ENCODE measurements around the gene KRT76. TPM values are rescaled to one million over a fixed set of nuclear protein-coding genes. Genes with fewer than 3 reads are reported as not detected.

KRT76 gene
- total RNA-seq, 4 donors from 2014 or later = not detected

DNA sequence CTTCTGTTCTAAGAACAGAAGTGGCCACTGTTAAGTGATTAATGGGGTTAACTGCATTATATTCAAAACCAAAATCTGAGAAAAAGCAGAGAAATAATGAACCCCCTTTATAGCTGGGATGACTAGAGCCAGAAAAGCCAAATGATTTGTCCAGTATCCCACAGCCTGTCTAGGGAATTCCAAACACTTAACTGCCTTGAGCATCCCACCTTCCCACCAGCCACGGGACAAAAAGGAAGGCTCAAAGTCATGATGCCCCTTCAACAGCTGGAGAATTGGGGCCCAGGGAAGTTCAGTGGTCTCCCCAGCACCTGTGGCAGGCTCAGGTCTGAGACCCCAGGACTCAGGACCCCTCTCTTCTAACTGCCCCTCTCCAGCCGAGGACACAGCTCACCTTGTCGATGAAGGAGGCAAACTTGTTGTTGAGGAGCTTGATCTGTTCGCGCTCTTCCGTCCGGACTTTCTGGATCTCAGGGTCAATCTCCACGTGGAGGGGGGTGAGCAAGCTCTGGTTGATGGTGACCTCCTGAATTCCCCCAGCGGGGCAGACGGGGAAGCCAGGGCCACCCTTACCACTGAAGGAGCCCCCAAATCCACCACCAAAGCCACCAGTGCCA is 36.2 kb upstream of the KRT76 start:
- 93% methylated on average over 10 of the region's 10 CpGs for WGBS
- Histone ChIP-seq H3K4me1 (peaks cover 0 to 14% (median 7%) of the 10 kb centered on the region in 4 donors), H3K27ac (replicated peaks in 1 of 4) (no peak overlapping the region), H3K9me3 (no peaks in the 10 kb centered on the region), H3K36me3 (no peaks in the 10 kb centered on the region), H3K4me3 (no peak overlapping the region), H3K27me3 (peaks cover 0 to 11% (median 0%) of the 10 kb centered on the region in 4 donors)
- TF ChIP-seq POLR2A (IDR thresholded peaks at IDR 0.05; ENCODE audit: low read depth) = no peak
- TF ChIP-seq, protein P1, sequence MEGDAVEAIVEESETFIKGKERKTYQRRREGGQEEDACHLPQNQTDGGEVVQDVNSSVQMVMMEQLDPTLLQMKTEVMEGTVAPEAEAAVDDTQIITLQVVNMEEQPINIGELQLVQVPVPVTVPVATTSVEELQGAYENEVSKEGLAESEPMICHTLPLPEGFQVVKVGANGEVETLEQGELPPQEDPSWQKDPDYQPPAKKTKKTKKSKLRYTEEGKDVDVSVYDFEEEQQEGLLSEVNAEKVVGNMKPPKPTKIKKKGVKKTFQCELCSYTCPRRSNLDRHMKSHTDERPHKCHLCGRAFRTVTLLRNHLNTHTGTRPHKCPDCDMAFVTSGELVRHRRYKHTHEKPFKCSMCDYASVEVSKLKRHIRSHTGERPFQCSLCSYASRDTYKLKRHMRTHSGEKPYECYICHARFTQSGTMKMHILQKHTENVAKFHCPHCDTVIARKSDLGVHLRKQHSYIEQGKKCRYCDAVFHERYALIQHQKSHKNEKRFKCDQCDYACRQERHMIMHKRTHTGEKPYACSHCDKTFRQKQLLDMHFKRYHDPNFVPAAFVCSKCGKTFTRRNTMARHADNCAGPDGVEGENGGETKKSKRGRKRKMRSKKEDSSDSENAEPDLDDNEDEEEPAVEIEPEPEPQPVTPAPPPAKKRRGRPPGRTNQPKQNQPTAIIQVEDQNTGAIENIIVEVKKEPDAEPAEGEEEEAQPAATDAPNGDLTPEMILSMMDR (IDR thresholded peaks at IDR 0.05) = no peak
- no peak for TF ChIP-seq POLR2AphosphoS5 (IDR thresholded peaks at IDR 0.05)
- TF ChIP-seq EP300 (IDR thresholded peaks at IDR 0.05) = no peak
- intact Hi-C loops (cut with DNase I) = no loop called here
- DNase-seq (ENCODE audit: extremely low spot score) = no peak

DNA sequence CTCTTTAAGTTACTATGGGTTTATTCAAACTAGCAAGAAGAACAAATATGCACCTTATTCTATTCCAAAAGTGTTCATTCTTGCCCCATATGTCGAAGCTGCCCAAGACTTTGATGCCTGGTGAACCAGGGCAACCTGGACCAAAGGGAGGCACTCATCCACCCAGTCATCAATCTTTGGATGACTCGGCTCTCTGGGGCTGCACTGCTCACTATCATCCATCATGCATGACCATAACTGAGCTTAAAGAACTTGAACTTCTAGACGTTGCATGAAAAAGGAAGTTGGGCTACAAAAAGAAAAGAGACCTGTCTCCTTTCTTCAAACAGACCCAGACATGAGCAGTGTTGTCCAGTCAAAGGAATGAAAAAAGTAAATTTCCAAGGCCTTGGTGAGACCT is 35.6 kb upstream of the KRT76 start:
- TF ChIP-seq POLR2A (IDR thresholded peaks at IDR 0.05; ENCODE audit: low read depth) (no peak), EP300 (IDR thresholded peaks at IDR 0.05) (no peak), POLR2AphosphoS5 (IDR thresholded peaks at IDR 0.05) (no peak)
- TF ChIP-seq, protein P1 (IDR thresholded peaks at IDR 0.05) = no peak
- 58% methylated on average over 3 of the region's 3 CpGs for whole genome bisulfite sequencing
- no peaks in the 10 kb centered on the region for H3K36me3 ChIP-seq
- H3K4me3 ChIP-seq = no peak overlapping the region
- peaks cover 0 to 15% (median 0%) of the 10 kb centered on the region in 4 donors for H3K27me3 ChIP-seq
- no peaks in the 10 kb centered on the region for H3K9me3 ChIP-seq
- intact Hi-C loops (cut with DNase I) = no loop called here
- H3K4me1 ChIP-seq = peaks cover 0 to 14% (median 7%) of the 10 kb centered on the region in 4 donors
- H3K27ac ChIP-seq (replicated peaks in 1 of 4) = no peak overlapping the region
- no peak for DNase-seq (ENCODE audit: extremely low spot score)

DNA sequence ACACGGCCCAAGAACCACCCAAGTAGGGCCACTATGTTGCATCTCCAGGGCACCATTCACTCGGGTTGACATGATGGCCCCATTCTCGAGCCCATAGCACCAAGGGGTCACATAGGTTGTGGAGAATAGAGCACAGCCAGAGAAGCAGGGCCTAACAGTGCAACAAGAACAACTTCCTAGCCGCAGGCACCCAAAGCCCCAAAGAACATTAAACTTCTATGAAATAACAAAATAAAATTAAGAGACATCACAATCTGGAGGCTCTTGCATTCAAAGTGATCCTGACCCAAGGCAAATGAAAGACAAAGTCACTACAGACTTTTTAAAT is 34.9 kb upstream of the KRT76 start:
- H3K36me3 ChIP-seq = no peaks in the 10 kb centered on the region
- DNase-seq (ENCODE audit: extremely low spot score) = no peak
- intact Hi-C loops (cut with DNase I) = no loop called here
- WGBS = 66% methylated on average over 4 of the region's 4 CpGs
- H3K4me3 ChIP-seq = no peak overlapping the region
- peaks cover 0 to 14% (median 0%) of the 10 kb centered on the region in 4 donors for H3K27me3 ChIP-seq
- H3K4me1 ChIP-seq = peaks cover 0 to 14% (median 7%) of the 10 kb centered on the region in 4 donors
- H3K9me3 ChIP-seq = no peaks in the 10 kb centered on the region
- no peak overlapping the region for H3K27ac ChIP-seq (replicated peaks in 1 of 4)
- TF ChIP-seq POLR2A (IDR thresholded peaks at IDR 0.05; ENCODE audit: low read depth) (no peak), POLR2AphosphoS5 (IDR thresholded peaks at IDR 0.05) (no peak), EP300 (IDR thresholded peaks at IDR 0.05) (no peak)
- TF ChIP-seq, protein P1 (IDR thresholded peaks at IDR 0.05) = no peak

DNA sequence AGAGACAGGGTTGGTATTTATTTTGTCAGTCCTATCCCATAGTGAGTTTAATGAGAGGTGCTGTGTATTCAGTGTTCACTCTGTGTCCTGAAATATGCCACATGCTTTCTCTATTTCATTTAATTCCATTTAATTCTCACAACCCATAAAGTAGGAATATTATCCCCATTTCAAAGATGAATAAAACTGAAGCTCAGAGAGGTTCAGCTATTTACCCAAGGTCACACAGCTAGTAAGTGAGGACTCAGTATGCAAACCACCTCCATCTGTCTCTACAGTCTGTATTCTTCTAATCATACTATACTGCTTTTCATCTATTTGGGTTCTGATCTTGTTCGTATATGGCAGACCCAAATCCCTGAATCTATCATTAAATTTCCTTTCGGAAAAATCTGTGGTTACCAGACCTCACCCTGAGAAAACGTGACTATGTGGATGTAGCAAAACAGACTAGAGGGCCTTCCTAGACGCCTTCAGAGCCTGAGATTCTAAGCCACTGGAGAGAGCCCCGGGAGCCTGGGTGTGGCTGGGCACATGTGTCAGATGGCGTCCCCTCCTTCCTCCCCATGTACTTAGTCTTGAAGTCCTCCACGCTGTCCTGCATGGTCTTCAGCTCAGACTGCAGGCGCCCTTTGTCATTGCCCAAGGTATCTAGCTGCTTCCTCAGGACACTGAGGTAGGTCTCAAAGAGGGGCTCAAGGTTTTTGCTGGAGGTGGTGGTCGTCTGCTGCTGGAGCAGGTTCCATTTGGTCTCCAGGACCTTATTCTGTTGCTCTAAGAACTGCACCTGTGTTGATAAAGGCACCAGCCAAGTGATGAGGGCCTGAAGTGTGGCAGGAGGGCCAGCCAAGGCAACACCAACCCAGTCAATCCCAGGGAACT is 34.3 kb upstream of the KRT76 start:
- peaks cover 0 to 14% (median 7%) of the 10 kb centered on the region in 4 donors for H3K4me1 ChIP-seq
- TF ChIP-seq POLR2A (IDR thresholded peaks at IDR 0.05; ENCODE audit: low read depth) (no peak), EP300 (IDR thresholded peaks at IDR 0.05) (no peak), POLR2AphosphoS5 (IDR thresholded peaks at IDR 0.05) (no peak)
- TF ChIP-seq, protein P1 (IDR thresholded peaks at IDR 0.05) = no peak
- H3K36me3 ChIP-seq = no peaks in the 10 kb centered on the region
- peaks cover 0 to 13% (median 0%) of the 10 kb centered on the region in 4 donors for H3K27me3 ChIP-seq
- intact Hi-C loops (cut with DNase I) = no loop called here
- no peak overlapping the region for H3K4me3 ChIP-seq
- 93% methylated on average over 8 of the region's 9 CpGs for whole genome bisulfite sequencing
- no peak overlapping the region for H3K27ac ChIP-seq (replicated peaks in 1 of 4)
- no peak for DNase-seq (ENCODE audit: extremely low spot score)
- no peaks in the 10 kb centered on the region for H3K9me3 ChIP-seq

All from esophagus muscularis mucosa (tissue), 4 donors.